Gastroesophageal sphincter (tissue), 3 donors: Measurements from ENCODE around the gene ZGLP1.

ENCODE experiments used
- CTCF ChIP-seq, 4 experiments: fragments of 200-600 bp in 2 of 4; fragments of 450-650 bp in 2 of 4; sonication (generic) in 1 of 4; IDR thresholded peaks; one replicate each; pipeline ENCODE4 v1.5.1; 2017 to 2019; ENCODE audit warnings: antibody characterized with exemption in 4 of 4, mild to moderate bottlenecking in 2 of 4, moderate library complexity in 2 of 4
- EP300 ChIP-seq: sonication (generic); formaldehyde crosslinking; IDR thresholded peaks from one replicate; pipeline ENCODE4 v1.6.1; 2017; ENCODE audit warnings: antibody characterized with exemption, mild to moderate bottlenecking
- POLR2A ChIP-seq, 2 donors: fragments of 450-650 bp; IDR thresholded peaks; one replicate each; pipeline ENCODE4 v1.6.1; 2017; ENCODE audit warnings: antibody characterized with exemption in 2 of 2, mild to moderate bottlenecking in 2 of 2, moderate library complexity in 1 of 2
- POLR2AphosphoS5 ChIP-seq: sonication (generic); formaldehyde crosslinking; IDR thresholded peaks from one replicate; pipeline ENCODE4 v1.6.1; 2017; ENCODE audit warnings: antibody characterized with exemption

- TF ChIP-seq POLR2A (IDR thresholded peaks at IDR 0.05): no peak
- TF ChIP-seq CTCF (IDR thresholded peaks at IDR 0.05): no peak
- TF ChIP-seq POLR2AphosphoS5: no peak
- no peak for TF ChIP-seq EP300
Observed at GRCh38 chr19:10335352-10335985, 25.9 kb upstream of the ZGLP1 start.
